AG09309 (cell line): ENCODE results near the gene CEP131.

Experiments
- DNase-seq: peaks from one replicate; pipeline ENCODE4 v3.0.0-alpha.2; 2010; ENCODE audit warnings: low read depth
- H3K4me3 ChIP-seq: 2 replicates; pipeline ENCODE4 v1.5.1; 2011; ENCODE audit warnings: mild to moderate bottlenecking, low read depth, low read length, moderate library complexity; ENCODE audit not compliant: control insufficient read depth
- TF ChIP-seq, protein P1 (sequence below): IDR thresholded peaks from 2 replicates; pipeline ENCODE4 v1.5.1; 2011; ENCODE audit warnings: mild to moderate bottlenecking, low read depth, low read length, inconsistent platforms; ENCODE audit not compliant: insufficient read depth, control insufficient read depth; ENCODE audit errors: missing control alignments

Gene CEP131

GRCh38 chr17:81178136-81179091, 44.4 kb downstream of the CEP131 start:
- no peak for DNase-seq
- H3K4me3 ChIP-seq: no peak overlapping the region
- TF ChIP-seq, protein P1, sequence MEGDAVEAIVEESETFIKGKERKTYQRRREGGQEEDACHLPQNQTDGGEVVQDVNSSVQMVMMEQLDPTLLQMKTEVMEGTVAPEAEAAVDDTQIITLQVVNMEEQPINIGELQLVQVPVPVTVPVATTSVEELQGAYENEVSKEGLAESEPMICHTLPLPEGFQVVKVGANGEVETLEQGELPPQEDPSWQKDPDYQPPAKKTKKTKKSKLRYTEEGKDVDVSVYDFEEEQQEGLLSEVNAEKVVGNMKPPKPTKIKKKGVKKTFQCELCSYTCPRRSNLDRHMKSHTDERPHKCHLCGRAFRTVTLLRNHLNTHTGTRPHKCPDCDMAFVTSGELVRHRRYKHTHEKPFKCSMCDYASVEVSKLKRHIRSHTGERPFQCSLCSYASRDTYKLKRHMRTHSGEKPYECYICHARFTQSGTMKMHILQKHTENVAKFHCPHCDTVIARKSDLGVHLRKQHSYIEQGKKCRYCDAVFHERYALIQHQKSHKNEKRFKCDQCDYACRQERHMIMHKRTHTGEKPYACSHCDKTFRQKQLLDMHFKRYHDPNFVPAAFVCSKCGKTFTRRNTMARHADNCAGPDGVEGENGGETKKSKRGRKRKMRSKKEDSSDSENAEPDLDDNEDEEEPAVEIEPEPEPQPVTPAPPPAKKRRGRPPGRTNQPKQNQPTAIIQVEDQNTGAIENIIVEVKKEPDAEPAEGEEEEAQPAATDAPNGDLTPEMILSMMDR: no peak

DNA sequence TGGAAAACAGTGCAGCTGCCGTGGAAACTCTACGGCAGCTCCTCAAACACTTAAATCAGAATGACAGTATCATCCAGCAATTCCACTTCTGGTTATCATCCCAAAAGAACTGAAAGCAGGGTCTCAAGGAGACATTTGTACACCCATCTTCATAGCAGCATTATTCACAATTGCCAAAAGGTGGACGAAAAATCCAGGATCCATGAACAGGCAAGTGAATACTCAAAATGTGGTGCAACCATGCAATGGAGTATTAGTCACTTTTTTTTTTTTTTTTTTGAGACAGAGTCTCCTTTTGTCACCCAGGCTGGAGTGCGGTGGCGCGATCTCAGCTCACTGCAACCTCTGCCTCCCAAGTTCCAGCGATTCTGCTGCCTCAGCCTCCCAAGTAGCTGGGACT, 46.1 kb downstream of the CEP131 start:
- TF ChIP-seq, protein P1: no peak
- no peak for DNase-seq

GRCh38 chr17:81173762-81174155, 49.0 kb downstream of the CEP131 start:
- TF ChIP-seq, protein P1: no peak
- DNase-seq: peak; percentile 11
- H3K4me3 ChIP-seq: no peak overlapping the region

More for the DNA sequence above, 46.1 kb downstream of the CEP131 start:
- H3K4me3 ChIP-seq: no peak overlapping the region

DNA sequence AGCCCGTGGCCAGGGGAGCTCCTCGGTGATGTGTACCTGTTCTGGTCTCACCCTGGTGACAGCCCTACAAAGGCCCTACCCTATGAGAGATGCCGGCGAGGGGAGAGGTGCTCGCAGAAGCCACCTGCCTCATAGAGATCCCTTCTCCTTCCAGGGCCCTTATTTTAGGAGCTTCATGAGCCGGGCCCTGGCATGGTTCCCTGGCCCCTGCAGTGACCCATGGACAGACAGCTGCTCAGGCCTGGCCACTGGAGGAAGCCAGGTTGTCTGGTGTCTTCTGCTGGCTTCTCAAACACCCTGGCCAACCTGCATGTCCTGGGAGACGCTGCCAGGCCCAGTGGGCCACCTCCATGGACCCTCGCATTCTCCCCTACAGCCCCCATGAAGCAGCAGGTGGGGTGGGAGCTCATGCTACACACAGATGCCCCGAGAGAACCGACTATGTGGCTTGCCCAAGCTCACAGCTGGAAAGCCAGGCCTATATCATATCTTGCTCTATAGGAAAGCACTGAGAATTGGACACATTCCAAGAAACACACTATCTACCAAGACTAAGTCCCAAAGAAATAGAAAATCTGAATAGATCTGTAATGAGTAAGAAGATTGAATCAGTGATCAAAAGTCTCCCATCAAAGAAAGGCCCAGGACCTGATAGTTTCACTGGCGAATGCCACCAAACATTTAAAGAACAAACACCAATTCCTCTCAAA, 49.6 kb downstream of the CEP131 start:
- TF ChIP-seq, protein P1: no peak
- DNase-seq: no peak
- H3K4me3 ChIP-seq: no peak overlapping the region

- no peak for DNase-seq
- TF ChIP-seq, protein P1: no peak
- H3K4me3 ChIP-seq: no peak overlapping the region
Measured at GRCh38 chr17:81171941-81172340, 50.8 kb downstream of the CEP131 start.

DNA sequence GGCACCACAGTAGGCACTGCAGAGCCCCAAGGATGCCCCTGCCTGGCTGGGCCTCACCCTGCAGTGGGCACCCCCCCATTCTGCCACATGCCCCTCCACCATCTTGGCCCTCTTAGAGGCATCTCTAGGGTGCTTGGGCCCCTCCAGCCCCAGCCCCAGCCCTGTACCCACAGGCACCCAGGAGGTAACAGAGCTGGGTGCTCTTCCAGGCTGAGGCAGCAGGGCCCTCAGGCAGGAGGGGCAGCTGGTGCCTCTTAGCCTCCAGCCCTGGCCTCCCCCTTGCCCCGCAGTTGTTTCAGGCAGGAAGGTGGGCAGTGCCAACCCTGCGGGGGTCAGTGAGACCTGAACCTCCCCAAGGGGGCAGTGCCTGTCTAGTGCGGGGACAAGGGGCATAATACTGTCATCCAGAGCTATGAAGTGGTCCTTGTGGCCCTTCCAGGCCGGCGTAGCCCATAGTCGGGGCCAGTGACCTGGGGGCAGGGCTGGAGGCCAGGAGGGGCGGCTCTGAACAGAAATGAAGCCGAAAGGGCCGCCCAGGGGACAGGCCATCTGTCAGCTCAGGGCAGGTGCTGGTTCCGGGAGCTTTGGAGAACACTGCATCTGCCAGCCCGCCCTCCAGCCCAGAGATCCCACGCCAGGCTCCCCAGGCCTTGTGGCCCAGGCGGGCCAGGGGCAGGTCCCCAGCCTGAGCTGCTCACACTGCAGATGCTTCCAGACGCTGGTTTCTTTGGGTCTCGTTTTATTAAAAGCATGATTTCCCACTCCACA, 51.9 kb downstream of the CEP131 start:
- TF ChIP-seq, protein P1: no peak

More for the DNA sequence above, 51.9 kb downstream of the CEP131 start:
- no peak overlapping the region for H3K4me3 ChIP-seq
- no peak for DNase-seq
